ENCODE measurements around the gene GPANK1. TPM values are rescaled to one million over a fixed set of nuclear protein-coding genes. Genes with fewer than 3 reads are reported as not detected.

GPANK1 gene
- total RNA-seq, 1 experiment from 2014 or later, result 18.3 TPM

GRCh38 chr6:31655349-31656237 is 9.2 kb downstream of the GPANK1 start, which contains the start of gene APOM:
Gene APOM, plus strand, starts transcription at chr6:31655894. Its CDS starts 73 bp downstream, at chr6:31655967.
- Histone ChIP-seq H3K4me1 (ENCODE audit: control insufficient read depth, insufficient read depth, low read length) (peaks cover 34% of the 10 kb centered on the region), H3K27ac (ENCODE audit: low read length) (no peak within 1 kb of the TSS), H3K27me3 (ENCODE audit: control insufficient read depth, insufficient read depth, low read length) (no peaks in the 10 kb centered on the region), H3K9me3 (ENCODE audit: control insufficient read depth, insufficient read depth, low read depth, low read length) (no peaks in the 10 kb centered on the region), H3K4me3 (ENCODE audit: low read depth in 2 of 2, low read length in 2 of 2) (no peak within 1 kb of the TSS), H3K36me3 (ENCODE audit: control insufficient read depth, insufficient read depth, low read length) (no peaks in the 10 kb centered on the region; the same call in 1 of the 2 replicates)
- ChIA-PET POLR2A (no interaction called here), CTCF (no interaction called here)
- intact Hi-C loops (cut with micrococcal nuclease; ENCODE audit: unreplicated experiment) (no loop called here), in situ Hi-C loops (cut with HindIII; ENCODE audit: low pct_unique_long_range_greater_than_20kb, low sequenced_read_pairs) (no loop called here)
- BruUV-seq (replicated peaks), result no TSS peak
- DNase-seq (ENCODE audit: low read depth, low spot score) (no peak), ATAC-seq (no peak)
- TF ChIP-seq REST (IDR thresholded peaks at IDR 0.05; ENCODE audit: insufficient read depth in 1 of 2, low read depth in 2 of 2, low read length in 1 of 2), result no peak
- no peak for TF ChIP-seq CTCF (IDR thresholded peaks at IDR 0.05)
- no peak for TF ChIP-seq TCF7L2 (IDR thresholded peaks at IDR 0.05; ENCODE audit: low read depth, low read length)
- TF ChIP-seq SIN3A (IDR thresholded peaks at IDR 0.05; ENCODE audit: borderline replicate concordance, insufficient read depth, low read depth, low read length), result no peak
- no peak for TF ChIP-seq POLR2AphosphoS5 (IDR thresholded peaks at IDR 0.05; ENCODE audit: low read depth, low read length)

- in situ Hi-C loops (cut with HindIII; ENCODE audit: low pct_unique_long_range_greater_than_20kb, low sequenced_read_pairs) (no loop called here), intact Hi-C loops (cut with micrococcal nuclease; ENCODE audit: unreplicated experiment) (no loop called here)
- ChIA-PET POLR2A (interaction anchor here (0.6 kb wide), 1 partner anchor 441 kb away, joined by 3 read pairs; no protein-coding TSS in a partner anchor), CTCF (no interaction called here)
- DNase-seq (ENCODE audit: low read depth, low spot score), result no peak
- Histone ChIP-seq H3K27me3 (ENCODE audit: control insufficient read depth, insufficient read depth, low read length) (no peaks in the 10 kb centered on the region), H3K27ac (ENCODE audit: low read length) (no peak overlapping the region), H3K9me3 (ENCODE audit: control insufficient read depth, insufficient read depth, low read depth, low read length) (no peaks in the 10 kb centered on the region), H3K4me3 (ENCODE audit: low read depth in 2 of 2, low read length in 2 of 2) (no peak overlapping the region), H3K36me3 (ENCODE audit: control insufficient read depth, insufficient read depth, low read length) (no peaks in the 10 kb centered on the region; the same call in 1 of the 2 replicates), H3K4me1 (ENCODE audit: control insufficient read depth, insufficient read depth, low read length) (peaks cover 34% of the 10 kb centered on the region)
- TF ChIP-seq SIN3A (IDR thresholded peaks at IDR 0.05; ENCODE audit: borderline replicate concordance, insufficient read depth, low read depth, low read length) (no peak), CTCF (IDR thresholded peaks at IDR 0.05) (no peak), REST (IDR thresholded peaks at IDR 0.05; ENCODE audit: insufficient read depth in 1 of 2, low read depth in 2 of 2, low read length in 1 of 2) (no peak), POLR2AphosphoS5 (IDR thresholded peaks at IDR 0.05; ENCODE audit: low read depth, low read length) (no peak), TCF7L2 (IDR thresholded peaks at IDR 0.05; ENCODE audit: low read depth, low read length) (no peak)
- no peak for ATAC-seq
- no TSS peak for BruUV-seq (replicated peaks)
These were observed 10.0 kb downstream of the GPANK1 start for GRCh38 chr6:31654574-31655348.
